ENCODE results near the gene SSH2. TPM values are rescaled to one million over a fixed set of nuclear protein-coding genes. Genes with fewer than 3 reads are reported as not detected.

Gene SSH2
- total and polyA plus RNA-seq, 9 of the 15 experiments (the other 6 are each of a cell fraction or from before 2014, with no cell fraction given), result 3.9 to 16.1 (median 10.2) TPM

GRCh38 chr17:29873476-29873875 is 56.6 kb downstream of the SSH2 start:
- no peaks in the 10 kb centered on the region for H3K36me3 ChIP-seq (ENCODE audit: control insufficient read depth, insufficient read depth, low read length)
- peaks cover 0 to 10% of the 10 kb centered on the region in 2 experiments; a peak in 3 of 5 replicates for H3K4me1 ChIP-seq (replicated peaks in 1 of 2; ENCODE audit: control insufficient read depth in 2 of 2, insufficient read depth in 2 of 2, low read length in 2 of 2)
- in situ Hi-C loops (cut with MboI) (no loop called here), intact Hi-C loops (cut with micrococcal nuclease) (no loop called here)
- H3K9me3 ChIP-seq (replicated peaks; ENCODE audit: control insufficient read depth, insufficient read depth, low read depth, low read length), result no peaks in the 10 kb centered on the region
- H3K27ac ChIP-seq (ENCODE audit: extremely low read depth, low read depth, low read length), result no peak overlapping the region
- H3K4me2 ChIP-seq (ENCODE audit: insufficient read depth, low read length), result no peak overlapping the region
- POLR2A ChIA-PET, result interaction anchor here (0.6 to 1.3 kb wide), 2 partner anchors 18 to 1317 kb away, joined by 3 to 4 read pairs; no protein-coding TSS in a partner anchor
- no peak for DNase-seq (ENCODE audit: extremely low read depth in 1 of 4, low spot score in 3 of 4)
- WGBS (ENCODE audit: insufficient coverage, low coverage, missing lambda C conversion rate), result 89% methylated on average over 2 of the region's 2 CpGs
- no peaks in the 10 kb centered on the region for H3K9me1 ChIP-seq (ENCODE audit: control insufficient read depth, insufficient read depth, low read length)
- CTCF ChIA-PET (ENCODE audit: low intra/inter-chr PET ratio), result no interaction called here
- H4K20me1 ChIP-seq (replicated peaks; ENCODE audit: control insufficient read depth, insufficient read depth, low read length), result peaks cover 4% of the 10 kb centered on the region; the same call in 1 of the 2 replicates
- H3K4me3 ChIP-seq, result no peak overlapping the region
- no peak for FAIRE-seq
- H3K79me2 ChIP-seq (ENCODE audit: control insufficient read depth, insufficient read depth, low read length), result no peaks in the 10 kb centered on the region
- no peak for ATAC-seq
- TF ChIP-seq SREBF1 (IDR thresholded peaks at IDR 0.05; ENCODE audit: borderline replicate concordance, low read depth, low read length), result no peak
- no peak for TF ChIP-seq ELK1 (CRISPR knock-in tag; IDR thresholded peaks at IDR 0.05)
- no peak for TF ChIP-seq BRCA1 (IDR thresholded peaks at IDR 0.05)
- TF ChIP-seq BRCA1 (CRISPR knock-in tag; IDR thresholded peaks at IDR 0.05), result no peak
- no peak for TF ChIP-seq JUNB (CRISPR knock-in tag; conservative IDR thresholded peaks at IDR 0.05)
- no peak for TF ChIP-seq CCNT2 (IDR thresholded peaks at IDR 0.05; ENCODE audit: borderline replicate concordance, extremely low read depth, insufficient read length, low read depth, low read length)
- TF ChIP-seq SMARCA4 (IDR thresholded peaks at IDR 0.05), result no peak
- TF ChIP-seq ZNF232 (CRISPR knock-in tag; IDR thresholded peaks at IDR 0.05), result no peak
- TF ChIP-seq FOXK1 (CRISPR knock-in tag; IDR thresholded peaks at IDR 0.05; ENCODE audit: borderline replicate concordance), result no peak
- no peak for TF ChIP-seq TOE1 (IDR thresholded peaks at IDR 0.05; ENCODE audit: borderline replicate concordance)
- no peak for TF ChIP-seq TOE1 (CRISPR knock-in tag; IDR thresholded peaks at IDR 0.05; ENCODE audit: borderline replicate concordance, low read depth)
- no peak for TF ChIP-seq PTRF (tag; IDR thresholded peaks at IDR 0.05)
- TF ChIP-seq CBX8 (IDR thresholded peaks at IDR 0.05; ENCODE audit: borderline replicate concordance, extremely low read depth, low read depth, low read length, poor library complexity, severe bottlenecking), result no peak
- no peak for TF ChIP-seq RB1 (IDR thresholded peaks at IDR 0.05; ENCODE audit: low read depth)
- TF ChIP-seq HNRNPLL (IDR thresholded peaks at IDR 0.05; ENCODE audit: low read depth, low read length, poor library complexity, severe bottlenecking), result no peak
- no peaks in the 10 kb centered on the region for H3K27me3 ChIP-seq (ENCODE audit: control insufficient read depth in 2 of 2, insufficient read depth in 2 of 2, low read length in 2 of 2)
- no peak overlapping the region for H2AFZ ChIP-seq (ENCODE audit: low read depth, low read length)
- H3K9ac ChIP-seq (ENCODE audit: insufficient read depth in 1 of 2, low read depth in 2 of 2, low read length in 2 of 2), result no peak overlapping the region
- no TSS peak for BruUV-seq (replicated peaks)
